Natural killer cell (primary cell): ENCODE measurements around the gene SETD1B. TPM values are rescaled to one million over a fixed set of nuclear protein-coding genes. Genes with fewer than 3 reads are reported as not detected.

Source experiments
- ATAC-seq, 3 donors: fragments of 150-1000 bp in 2 of 3; fragments of 200-7000 bp in 1 of 3; cut with Tn5 transposase; 1 replicate in 1 of 3; 2 replicates in 2 of 3; pipeline ENCODE4 v1.10.0; 2021; ENCODE audit warnings: mild to moderate bottlenecking in 2 of 3, moderate library complexity in 2 of 3
- DNase-seq, 2 donors: peaks; one replicate each; pipeline versions ENCODE4 v3.0.0 to v3.0.0-alpha.2; 2013 to 2021; ENCODE audit warnings: mixed read lengths in 1 of 2
- H3K27ac ChIP-seq: one replicate; pipeline ENCODE4 v1.5.1; 2013; ENCODE audit warnings: mild to moderate bottlenecking, low read length
- H3K27me3 ChIP-seq: one replicate; pipeline ENCODE4 v1.6.1; 2013; ENCODE audit warnings: low read length; ENCODE audit not compliant: control insufficient read depth, insufficient read depth
- H3K36me3 ChIP-seq: one replicate; pipeline ENCODE4 v1.6.1; 2013; ENCODE audit warnings: low read length; ENCODE audit not compliant: control insufficient read depth, insufficient read depth
- H3K4me1 ChIP-seq: one replicate; pipeline ENCODE4 v1.6.1; 2013; ENCODE audit warnings: low read length; ENCODE audit not compliant: control insufficient read depth, insufficient read depth
- H3K4me3 ChIP-seq: one replicate; pipeline ENCODE4 v1.5.1; 2013; ENCODE audit warnings: low read length
- H3K9me3 ChIP-seq: one replicate; pipeline ENCODE4 v1.6.1; 2013; ENCODE audit warnings: low read length; ENCODE audit not compliant: control insufficient read depth, insufficient read depth
- H3K27ac Mint-ChIP-seq, 2 donors: one replicate each; pipeline ENCODE4 v1.8.0; 2022; ENCODE audit warnings: mild to moderate bottlenecking in 2 of 2, mixed read lengths in 2 of 2, moderate library complexity in 1 of 2
- H3K27me3 Mint-ChIP-seq, 2 donors: one replicate each; pipeline ENCODE4 v1.8.0; 2022; ENCODE audit warnings: low read depth in 2 of 2, mixed read lengths in 2 of 2
- H3K36me3 Mint-ChIP-seq: one replicate; pipeline ENCODE4 v1.8.0; 2022; ENCODE audit warnings: mixed read lengths
- H3K4me1 Mint-ChIP-seq, 2 donors: one replicate each; pipeline ENCODE4 v1.8.0; 2022; ENCODE audit warnings: mixed read lengths in 2 of 2
- H3K4me3 Mint-ChIP-seq: one replicate; pipeline ENCODE4 v1.8.0; 2022; ENCODE audit warnings: mild to moderate bottlenecking, moderate library complexity, mixed read lengths
- H3K9me3 Mint-ChIP-seq, 2 donors: one replicate each; pipeline ENCODE4 v1.8.0; 2022; ENCODE audit warnings: mixed read lengths in 2 of 2
- CTCF ChIP-seq: fragments of 200-600 bp; IDR thresholded peaks from one replicate; pipeline ENCODE4 v1.8.0; 2022; ENCODE audit warnings: antibody characterized with exemption
- WGBS: methylation state at CpG from one replicate; pipeline ENCODE4 v1.1.7; 2013; ENCODE audit warnings: missing lambda C conversion rate; ENCODE audit not compliant: insufficient coverage; 5-methylcytosine and 5-hydroxymethylcytosine counted together
- intact Hi-C: fragments of 100-400 bp; cut with micrococcal nuclease; formaldehyde crosslinking; loops from one replicate; pipeline ENCODE4 v1.14.2; 2022
- total RNA-seq, 4 donors: library from RNA; stranded (reverse); fragments of 120-200 nt in 1 of 4; gene quantifications; one replicate each; pipeline versions ENCODE4 v1.2.3 to v1.2.4, GENCODE V29; 2013 to 2022

SETD1B gene
- total RNA-seq, 3 donors from 2014 or later (not counting 1 experiment from before 2014, with no cell fraction given) = 55.1 to 57.5 (median 56.2) TPM

- no peak for DNase-seq
- no peak for TF ChIP-seq CTCF
- no peaks in the 10 kb centered on the region for H3K9me3 ChIP-seq
- WGBS = 94% methylated on average over 27 of the region's 27 CpGs
- Mint-ChIP-seq H3K36me3 (no peaks in the 10 kb centered on the region), H3K9me3 (no peaks in the 10 kb centered on the region), H3K27ac (no peak overlapping the region), H3K4me3 (no peak overlapping the region), H3K27me3 (no peaks in the 10 kb centered on the region), H3K4me1 (peaks cover 31 to 58% of the 10 kb centered on the region in 2 donors)
- H3K27ac ChIP-seq = no peak overlapping the region
- H3K36me3 ChIP-seq = peaks cover 68% of the 10 kb centered on the region
- H3K4me3 ChIP-seq = no peak overlapping the region
- H3K27me3 ChIP-seq = no peaks in the 10 kb centered on the region
- peaks cover 72% of the 10 kb centered on the region for H3K4me1 ChIP-seq
- intact Hi-C loops = loop anchor here (5.0 kb wide), 1 partner anchor 32 kb away; no protein-coding TSS in a partner anchor
- ATAC-seq = no peak
These were observed 5.9 kb downstream of the SETD1B start for GRCh38 chr12:121809712-121810116.

DNA sequence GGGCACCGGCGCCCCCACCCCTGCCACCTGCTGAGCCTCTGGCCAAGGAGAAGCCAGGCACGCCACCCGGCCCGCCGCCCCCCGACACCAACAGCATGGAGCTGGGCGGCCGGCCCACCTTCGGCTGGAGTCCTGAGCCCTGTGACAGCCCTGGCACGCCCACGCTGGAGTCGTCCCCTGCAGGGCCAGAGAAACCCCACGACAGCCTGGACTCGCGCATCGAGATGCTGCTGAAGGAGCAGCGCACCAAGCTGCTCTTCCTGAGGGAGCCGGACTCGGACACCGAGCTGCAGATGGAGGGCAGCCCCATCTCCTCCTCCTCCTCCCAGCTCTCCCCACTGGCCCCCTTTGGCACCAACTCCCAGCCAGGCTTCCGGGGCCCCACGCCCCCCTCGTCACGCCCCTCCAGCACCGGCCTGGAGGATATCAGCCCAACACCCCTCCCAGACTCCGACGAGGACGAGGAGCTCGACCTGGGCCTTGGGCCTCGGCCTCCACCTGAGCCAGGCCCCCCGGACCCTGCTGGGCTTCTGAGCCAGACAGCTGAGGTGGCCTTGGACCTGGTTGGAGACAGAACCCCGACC is 6.5 kb downstream of the SETD1B start:
- 94% methylated on average over 33 of the region's 33 CpGs for WGBS
- no peaks in the 10 kb centered on the region for H3K9me3 ChIP-seq
- no peak for TF ChIP-seq CTCF
- H3K4me3 Mint-ChIP-seq = no peak overlapping the region
- no peaks in the 10 kb centered on the region for H3K36me3 Mint-ChIP-seq
- peaks cover 31 to 58% of the 10 kb centered on the region in 2 donors for H3K4me1 Mint-ChIP-seq
- no peaks in the 10 kb centered on the region for H3K27me3 ChIP-seq
- peaks cover 67% of the 10 kb centered on the region for H3K4me1 ChIP-seq
- no peak overlapping the region for H3K27ac ChIP-seq
- no peak for ATAC-seq
- H3K27ac Mint-ChIP-seq = peak overlapping the region in 1 of 2 donors; percentile 67
- H3K9me3 Mint-ChIP-seq = no peaks in the 10 kb centered on the region
- H3K4me3 ChIP-seq = no peak overlapping the region
- H3K36me3 ChIP-seq = peaks cover 74% of the 10 kb centered on the region
- no peak for DNase-seq
- intact Hi-C loops = loop anchor here (5.0 kb wide), 1 partner anchor 33 kb away; no protein-coding TSS in a partner anchor
- H3K27me3 Mint-ChIP-seq = no peaks in the 10 kb centered on the region

GRCh38 chr12:121810833-121811433 is 7.1 kb downstream of the SETD1B start:
- no peaks in the 10 kb centered on the region for H3K36me3 Mint-ChIP-seq
- peak overlapping the region; percentile 63 to 67 for H3K27ac Mint-ChIP-seq
- H3K4me1 Mint-ChIP-seq = peaks cover 31 to 55% of the 10 kb centered on the region in 2 donors
- Histone ChIP-seq H3K4me3 (peak overlapping the region; percentile 39), H3K9me3 (no peaks in the 10 kb centered on the region), H3K27me3 (no peaks in the 10 kb centered on the region), H3K27ac (peak overlapping the region; percentile 22), H3K36me3 (peaks cover 78% of the 10 kb centered on the region), H3K4me1 (peaks cover 61% of the 10 kb centered on the region)
- TF ChIP-seq CTCF = no peak
- 72% methylated on average over 6 of the region's 6 CpGs for WGBS
- H3K4me3 Mint-ChIP-seq = peak overlapping the region; percentile 85
- intact Hi-C loops = loop anchor here (5.0 kb wide), 1 partner anchor 34 kb away; no protein-coding TSS in a partner anchor
- no peak for DNase-seq
- no peak for ATAC-seq
- no peaks in the 10 kb centered on the region for H3K9me3 Mint-ChIP-seq
- H3K27me3 Mint-ChIP-seq = no peaks in the 10 kb centered on the region
